ENCODE measurements around the gene MBD4.

DNA sequence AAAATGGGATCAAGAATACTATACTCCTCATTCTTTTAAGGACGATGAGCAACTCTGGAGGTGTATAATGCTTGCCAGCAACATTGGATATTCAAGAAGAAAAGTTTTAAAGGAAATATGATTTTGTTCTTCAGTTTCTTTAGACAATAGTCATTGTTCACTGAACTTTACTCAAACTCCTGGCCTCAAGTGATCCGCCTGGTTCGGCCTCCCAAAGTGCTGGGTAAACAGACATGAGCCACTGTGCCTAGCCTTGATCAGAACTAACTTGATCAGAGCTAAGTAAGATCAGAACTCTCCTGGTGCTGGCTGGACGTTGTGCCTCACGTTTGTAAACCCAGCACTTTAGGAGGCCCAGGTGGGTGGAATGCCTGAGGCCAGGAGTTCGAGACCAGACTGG, 23.9 kb downstream of the MBD4 start:
- TF ChIP-seq, protein P1, sequence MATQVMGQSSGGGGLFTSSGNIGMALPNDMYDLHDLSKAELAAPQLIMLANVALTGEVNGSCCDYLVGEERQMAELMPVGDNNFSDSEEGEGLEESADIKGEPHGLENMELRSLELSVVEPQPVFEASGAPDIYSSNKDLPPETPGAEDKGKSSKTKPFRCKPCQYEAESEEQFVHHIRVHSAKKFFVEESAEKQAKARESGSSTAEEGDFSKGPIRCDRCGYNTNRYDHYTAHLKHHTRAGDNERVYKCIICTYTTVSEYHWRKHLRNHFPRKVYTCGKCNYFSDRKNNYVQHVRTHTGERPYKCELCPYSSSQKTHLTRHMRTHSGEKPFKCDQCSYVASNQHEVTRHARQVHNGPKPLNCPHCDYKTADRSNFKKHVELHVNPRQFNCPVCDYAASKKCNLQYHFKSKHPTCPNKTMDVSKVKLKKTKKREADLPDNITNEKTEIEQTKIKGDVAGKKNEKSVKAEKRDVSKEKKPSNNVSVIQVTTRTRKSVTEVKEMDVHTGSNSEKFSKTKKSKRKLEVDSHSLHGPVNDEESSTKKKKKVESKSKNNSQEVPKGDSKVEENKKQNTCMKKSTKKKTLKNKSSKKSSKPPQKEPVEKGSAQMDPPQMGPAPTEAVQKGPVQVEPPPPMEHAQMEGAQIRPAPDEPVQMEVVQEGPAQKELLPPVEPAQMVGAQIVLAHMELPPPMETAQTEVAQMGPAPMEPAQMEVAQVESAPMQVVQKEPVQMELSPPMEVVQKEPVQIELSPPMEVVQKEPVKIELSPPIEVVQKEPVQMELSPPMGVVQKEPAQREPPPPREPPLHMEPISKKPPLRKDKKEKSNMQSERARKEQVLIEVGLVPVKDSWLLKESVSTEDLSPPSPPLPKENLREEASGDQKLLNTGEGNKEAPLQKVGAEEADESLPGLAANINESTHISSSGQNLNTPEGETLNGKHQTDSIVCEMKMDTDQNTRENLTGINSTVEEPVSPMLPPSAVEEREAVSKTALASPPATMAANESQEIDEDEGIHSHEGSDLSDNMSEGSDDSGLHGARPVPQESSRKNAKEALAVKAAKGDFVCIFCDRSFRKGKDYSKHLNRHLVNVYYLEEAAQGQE (IDR thresholded peaks at IDR 0.05; ENCODE audit: low read depth), result no peak
- TF ChIP-seq EGR1 (IDR thresholded peaks at IDR 0.05), result no peak
- no peak for TF ChIP-seq NFIC (IDR thresholded peaks at IDR 0.05)
- TF ChIP-seq, protein P2, sequence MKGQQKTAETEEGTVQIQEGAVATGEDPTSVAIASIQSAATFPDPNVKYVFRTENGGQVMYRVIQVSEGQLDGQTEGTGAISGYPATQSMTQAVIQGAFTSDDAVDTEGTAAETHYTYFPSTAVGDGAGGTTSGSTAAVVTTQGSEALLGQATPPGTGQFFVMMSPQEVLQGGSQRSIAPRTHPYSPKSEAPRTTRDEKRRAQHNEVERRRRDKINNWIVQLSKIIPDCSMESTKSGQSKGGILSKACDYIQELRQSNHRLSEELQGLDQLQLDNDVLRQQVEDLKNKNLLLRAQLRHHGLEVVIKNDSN (IDR thresholded peaks at IDR 0.05), result no peak
- TF ChIP-seq TCF12 (IDR thresholded peaks at IDR 0.05; ENCODE audit: low read depth), result no peak
- no peak for TF ChIP-seq FOXM1 (IDR thresholded peaks at IDR 0.05; ENCODE audit: borderline replicate concordance, low read depth)
- TF ChIP-seq, protein P3, sequence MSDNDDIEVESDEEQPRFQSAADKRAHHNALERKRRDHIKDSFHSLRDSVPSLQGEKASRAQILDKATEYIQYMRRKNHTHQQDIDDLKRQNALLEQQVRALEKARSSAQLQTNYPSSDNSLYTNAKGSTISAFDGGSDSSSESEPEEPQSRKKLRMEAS (IDR thresholded peaks at IDR 0.05), result no peak
- no peak for TF ChIP-seq EP300 (IDR thresholded peaks at IDR 0.05; ENCODE audit: borderline replicate concordance)
- TF ChIP-seq YY1 (IDR thresholded peaks at IDR 0.05; ENCODE audit: low read depth), result no peak
